GM12874 (cell line): ENCODE measurements around the gene ST6GALNAC4.

ENCODE experiments used
- TF ChIP-seq, protein P1 (sequence below): IDR thresholded peaks from 2 replicates; pipeline ENCODE4 v1.5.1; 2011; ENCODE audit warnings: low read depth, mild to moderate bottlenecking, control low read depth, low read length, moderate library complexity; ENCODE audit not compliant: insufficient read depth

Gene ST6GALNAC4

DNA sequence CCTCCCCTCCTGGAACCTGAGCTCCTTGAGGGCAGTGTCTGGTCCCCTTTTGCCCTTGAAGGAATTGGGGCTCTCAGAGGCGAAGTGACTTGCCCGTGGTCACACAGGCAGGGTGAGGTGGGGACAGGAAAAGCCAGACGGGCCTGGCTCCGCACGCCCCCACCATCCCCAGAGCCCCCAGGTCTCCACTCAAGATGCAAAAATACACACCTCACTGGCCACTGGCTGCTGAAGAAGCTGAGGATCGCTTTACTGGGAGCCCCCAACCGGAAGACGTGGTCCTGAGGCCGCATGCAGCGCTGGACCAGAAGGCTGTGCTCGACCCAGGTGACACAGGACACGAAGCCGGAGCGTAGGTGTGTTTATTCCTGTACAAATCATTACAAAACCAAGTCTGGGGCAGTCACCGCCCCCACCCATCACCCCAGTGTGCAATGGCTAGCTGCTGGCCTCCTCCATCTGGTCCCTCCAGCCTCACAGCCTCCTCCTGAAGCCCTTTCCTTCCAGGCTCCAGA lies 31.8 kb downstream of the ST6GALNAC4 start:
- TF ChIP-seq, protein P1, sequence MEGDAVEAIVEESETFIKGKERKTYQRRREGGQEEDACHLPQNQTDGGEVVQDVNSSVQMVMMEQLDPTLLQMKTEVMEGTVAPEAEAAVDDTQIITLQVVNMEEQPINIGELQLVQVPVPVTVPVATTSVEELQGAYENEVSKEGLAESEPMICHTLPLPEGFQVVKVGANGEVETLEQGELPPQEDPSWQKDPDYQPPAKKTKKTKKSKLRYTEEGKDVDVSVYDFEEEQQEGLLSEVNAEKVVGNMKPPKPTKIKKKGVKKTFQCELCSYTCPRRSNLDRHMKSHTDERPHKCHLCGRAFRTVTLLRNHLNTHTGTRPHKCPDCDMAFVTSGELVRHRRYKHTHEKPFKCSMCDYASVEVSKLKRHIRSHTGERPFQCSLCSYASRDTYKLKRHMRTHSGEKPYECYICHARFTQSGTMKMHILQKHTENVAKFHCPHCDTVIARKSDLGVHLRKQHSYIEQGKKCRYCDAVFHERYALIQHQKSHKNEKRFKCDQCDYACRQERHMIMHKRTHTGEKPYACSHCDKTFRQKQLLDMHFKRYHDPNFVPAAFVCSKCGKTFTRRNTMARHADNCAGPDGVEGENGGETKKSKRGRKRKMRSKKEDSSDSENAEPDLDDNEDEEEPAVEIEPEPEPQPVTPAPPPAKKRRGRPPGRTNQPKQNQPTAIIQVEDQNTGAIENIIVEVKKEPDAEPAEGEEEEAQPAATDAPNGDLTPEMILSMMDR = no peak

DNA sequence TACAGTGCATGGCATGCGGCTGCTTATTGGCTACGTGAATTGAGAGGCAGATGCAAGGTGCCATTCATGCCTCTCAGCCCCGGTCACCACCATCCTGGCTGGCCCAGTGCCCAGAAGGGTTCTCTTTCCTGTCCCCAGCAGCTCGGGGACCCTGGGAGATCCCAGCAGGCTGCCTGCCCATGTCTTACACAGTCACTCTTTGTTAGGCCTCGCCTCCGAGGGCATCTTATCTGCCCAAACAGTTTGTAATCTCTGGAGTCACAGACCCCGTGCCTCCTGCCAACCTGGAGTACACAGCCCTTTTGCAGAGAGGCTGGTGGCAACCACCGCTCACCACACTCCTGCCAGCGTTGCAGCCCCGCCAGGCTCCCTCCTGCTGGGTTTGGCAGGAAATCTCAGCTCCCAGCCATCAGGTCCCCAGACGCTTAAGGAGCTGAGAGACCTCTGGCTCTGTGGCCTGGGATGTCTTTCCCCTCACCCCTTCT lies 32.4 kb downstream of the ST6GALNAC4 start:
- TF ChIP-seq, protein P1 = no peak

DNA sequence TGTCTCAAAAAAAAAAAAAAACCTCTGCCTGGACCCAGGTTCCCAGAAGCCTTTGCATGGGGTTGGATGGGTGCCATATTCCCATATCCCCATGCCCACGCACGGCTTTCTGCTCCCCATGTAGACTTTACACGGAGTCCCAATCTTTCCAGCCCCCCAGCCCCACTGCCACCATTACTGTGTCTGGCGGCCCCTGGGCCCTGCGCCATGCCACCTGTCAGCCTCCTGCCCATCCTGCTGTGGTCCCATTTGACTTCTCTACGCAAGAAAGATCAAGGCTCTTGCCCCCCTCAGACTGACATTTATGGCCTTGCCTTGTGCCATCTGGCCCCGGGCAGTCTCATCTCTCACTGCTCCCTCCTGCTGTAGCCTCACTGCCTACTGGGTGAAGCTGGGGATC lies 32.9 kb downstream of the ST6GALNAC4 start:
- TF ChIP-seq, protein P1 = no peak

DNA sequence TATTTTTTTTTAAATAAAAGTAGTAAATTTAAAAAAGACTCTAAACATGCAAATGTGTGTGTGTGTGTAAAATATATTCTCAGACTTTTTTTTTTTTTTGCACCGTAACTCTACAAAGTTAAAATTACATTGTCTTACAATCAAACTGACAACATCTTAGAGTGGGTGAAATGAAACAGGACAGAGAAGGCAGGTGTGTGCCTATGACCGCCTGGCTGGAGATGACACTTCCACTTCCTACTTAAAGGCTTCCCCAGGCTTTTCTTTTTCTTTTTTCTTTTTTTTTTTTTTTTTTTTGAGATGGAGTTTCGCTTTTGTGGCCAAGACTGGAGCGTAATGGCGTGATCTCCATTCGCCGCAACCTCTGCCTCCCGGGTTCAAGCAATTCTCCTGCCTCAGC lies 36.7 kb downstream of the ST6GALNAC4 start:
- TF ChIP-seq, protein P1 = no peak

DNA sequence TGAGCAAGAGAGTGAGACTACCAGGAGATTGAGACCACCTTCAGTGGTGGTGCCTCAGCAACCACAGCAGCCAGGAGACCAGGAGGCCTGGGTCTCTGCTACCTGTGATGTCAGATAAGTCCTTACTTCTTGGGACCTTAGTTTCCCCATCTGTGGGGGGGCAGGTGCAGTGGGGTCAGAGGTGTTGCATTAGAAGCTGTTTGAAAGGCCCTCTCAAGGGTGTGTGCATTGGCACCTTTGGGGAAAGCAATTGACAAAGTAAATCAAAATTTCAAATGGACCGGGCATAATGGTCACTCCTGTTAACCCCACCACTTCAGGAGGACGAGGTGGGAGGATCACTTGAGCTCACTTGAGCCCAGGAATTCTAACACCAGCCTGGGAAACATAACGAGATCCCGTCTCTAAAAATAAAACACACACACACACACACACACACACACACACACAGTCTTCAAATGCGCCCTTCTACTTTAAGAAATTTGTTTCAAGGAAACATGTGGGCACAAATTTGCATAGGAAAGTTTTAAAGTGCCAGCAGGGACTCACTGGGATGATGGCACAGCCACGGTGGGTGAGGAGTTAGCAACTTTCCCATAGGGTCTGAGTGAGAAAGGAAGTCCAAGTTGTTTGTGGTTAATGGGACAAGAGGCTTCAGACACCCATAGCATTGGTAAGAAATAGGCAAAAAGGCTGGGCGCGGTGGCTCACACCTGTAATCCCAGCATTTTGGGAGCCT lies 38.0 kb downstream of the ST6GALNAC4 start:
- TF ChIP-seq, protein P1 = no peak

DNA sequence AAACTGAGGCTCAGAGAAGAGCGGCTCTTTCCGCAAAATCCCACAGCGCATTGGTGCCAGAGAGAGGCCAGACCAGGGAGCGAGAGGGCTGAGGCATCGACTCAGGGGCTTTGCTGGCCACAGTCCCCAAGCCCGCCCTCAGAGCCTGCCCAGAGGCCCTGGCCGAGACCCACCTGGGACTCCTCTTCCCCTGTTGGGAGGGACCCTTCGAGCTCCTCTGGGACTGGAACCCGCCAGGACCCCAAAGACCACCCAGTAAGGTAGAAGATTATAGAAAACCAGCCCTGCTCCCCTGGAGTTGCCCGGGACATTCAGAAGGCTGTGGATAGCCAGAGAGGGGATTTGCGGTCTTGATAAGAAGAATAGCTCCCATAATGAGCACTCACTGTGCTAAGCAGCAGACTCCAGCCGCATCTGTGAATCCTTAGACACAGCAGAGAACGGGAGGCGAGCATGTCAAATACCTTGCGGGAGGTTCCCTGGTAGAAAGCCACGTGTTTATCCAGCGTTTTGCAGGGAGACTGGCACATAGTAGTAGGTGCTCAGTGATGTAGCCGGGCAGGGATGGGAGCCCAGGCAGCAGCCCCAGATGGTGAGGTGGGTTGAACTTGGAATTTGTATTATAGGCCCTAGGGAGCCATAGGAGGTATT lies 38.7 kb downstream of the ST6GALNAC4 start:
- TF ChIP-seq, protein P1 = no peak

DNA sequence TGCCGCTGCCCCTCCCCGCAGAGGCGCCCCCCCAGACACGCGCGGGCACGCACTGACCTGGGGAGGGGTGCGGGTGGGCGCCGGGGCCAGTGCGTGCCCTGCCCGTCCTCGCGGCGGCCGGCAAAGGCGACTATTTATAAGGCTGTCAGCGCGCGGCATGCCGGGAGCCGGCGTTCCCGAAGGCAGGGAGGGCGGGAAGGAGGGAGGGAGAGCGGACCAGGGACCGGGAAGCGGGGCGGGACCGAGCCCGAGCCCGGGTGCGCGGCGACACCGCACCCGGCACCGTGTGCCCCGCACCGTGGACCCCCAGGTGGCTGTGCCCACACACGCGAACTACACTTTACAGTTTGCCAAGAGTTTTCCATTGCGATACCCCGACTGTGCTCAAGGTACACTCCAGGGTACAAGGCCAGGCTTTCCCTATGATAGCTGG lies 39.3 kb downstream of the ST6GALNAC4 start, which contains the start of gene AK1:
AK1 (minus strand) TSS at position 110 of the 433 bp plus-strand sequence. CDS start 3,058 bp downstream, outside the sequence.
- TF ChIP-seq, protein P1 = no peak
